Measurements from ENCODE around the gene DCST2.

DCST2 gene

GRCh38 chr1:155051342-155051776 is 17.8 kb upstream of the DCST2 start:
- H3K27ac ChIP-seq = peak overlapping the region; percentile 92
- TF ChIP-seq, protein P1, sequence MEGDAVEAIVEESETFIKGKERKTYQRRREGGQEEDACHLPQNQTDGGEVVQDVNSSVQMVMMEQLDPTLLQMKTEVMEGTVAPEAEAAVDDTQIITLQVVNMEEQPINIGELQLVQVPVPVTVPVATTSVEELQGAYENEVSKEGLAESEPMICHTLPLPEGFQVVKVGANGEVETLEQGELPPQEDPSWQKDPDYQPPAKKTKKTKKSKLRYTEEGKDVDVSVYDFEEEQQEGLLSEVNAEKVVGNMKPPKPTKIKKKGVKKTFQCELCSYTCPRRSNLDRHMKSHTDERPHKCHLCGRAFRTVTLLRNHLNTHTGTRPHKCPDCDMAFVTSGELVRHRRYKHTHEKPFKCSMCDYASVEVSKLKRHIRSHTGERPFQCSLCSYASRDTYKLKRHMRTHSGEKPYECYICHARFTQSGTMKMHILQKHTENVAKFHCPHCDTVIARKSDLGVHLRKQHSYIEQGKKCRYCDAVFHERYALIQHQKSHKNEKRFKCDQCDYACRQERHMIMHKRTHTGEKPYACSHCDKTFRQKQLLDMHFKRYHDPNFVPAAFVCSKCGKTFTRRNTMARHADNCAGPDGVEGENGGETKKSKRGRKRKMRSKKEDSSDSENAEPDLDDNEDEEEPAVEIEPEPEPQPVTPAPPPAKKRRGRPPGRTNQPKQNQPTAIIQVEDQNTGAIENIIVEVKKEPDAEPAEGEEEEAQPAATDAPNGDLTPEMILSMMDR (conservative IDR thresholded peaks at IDR 0.05) = no peak

GRCh38 chr1:155050560-155051341 is 17.2 kb upstream of the DCST2 start, which contains the start of gene ADAM15:
Gene ADAM15, plus strand, starts transcription at chr1:155051316. Its CDS starts 71 bp downstream, at chr1:155051387.
- TF ChIP-seq, protein P1 (conservative IDR thresholded peaks at IDR 0.05) = peak; percentile 97
- peak within 1 kb of the TSS; percentile 92 for H3K27ac ChIP-seq

- TF ChIP-seq, protein P1 (conservative IDR thresholded peaks at IDR 0.05) = no peak
- H3K27ac ChIP-seq = peak overlapping the region; percentile 92
These were observed 16.3 kb upstream of the DCST2 start for GRCh38 chr1:155049651-155050559.

DNA sequence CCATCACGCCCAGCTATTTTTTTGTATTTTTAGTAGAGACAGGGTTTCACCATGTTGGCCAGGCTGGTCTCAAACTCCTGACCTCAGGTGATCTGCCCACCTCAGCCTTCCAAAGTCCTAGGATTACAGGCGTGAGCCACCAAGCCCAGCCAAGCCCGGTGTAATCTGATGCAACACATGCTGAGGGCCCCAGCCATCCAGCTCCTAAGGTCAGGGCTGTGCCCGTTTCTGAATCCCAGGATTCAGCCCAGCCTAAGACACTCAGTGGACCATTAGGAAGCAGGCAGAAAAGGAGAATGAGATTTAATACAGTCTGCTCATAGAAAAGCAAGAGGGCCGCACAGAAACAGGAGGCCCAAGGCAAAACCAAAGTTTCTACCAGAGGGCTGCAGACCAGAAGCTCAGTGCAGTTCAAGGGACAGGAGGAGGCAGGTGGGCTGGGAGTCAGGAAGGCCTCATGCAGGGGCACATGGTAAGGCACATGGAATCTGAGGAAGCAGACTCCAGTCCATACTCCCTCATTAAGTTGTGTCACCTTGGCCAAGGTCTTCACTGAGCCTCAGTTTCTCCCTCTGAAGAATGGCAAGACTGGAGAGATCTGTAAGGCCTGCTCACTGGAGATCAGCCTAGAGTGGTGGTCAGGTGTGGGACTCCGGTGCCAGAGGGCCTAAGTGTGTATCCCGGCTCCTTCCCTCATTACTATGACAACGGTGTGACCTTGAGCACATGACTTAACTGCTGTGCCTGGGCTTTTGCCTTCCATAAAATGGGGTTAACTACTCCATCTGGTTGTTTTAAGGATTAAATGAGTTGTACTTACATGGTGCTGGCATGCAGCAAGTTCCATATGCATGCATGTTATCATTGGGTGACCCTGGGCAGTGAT is 15.1 kb upstream of the DCST2 start:
- TF ChIP-seq, protein P1 (conservative IDR thresholded peaks at IDR 0.05) = no peak
- peak overlapping the region; percentile 92 for H3K27ac ChIP-seq

DNA sequence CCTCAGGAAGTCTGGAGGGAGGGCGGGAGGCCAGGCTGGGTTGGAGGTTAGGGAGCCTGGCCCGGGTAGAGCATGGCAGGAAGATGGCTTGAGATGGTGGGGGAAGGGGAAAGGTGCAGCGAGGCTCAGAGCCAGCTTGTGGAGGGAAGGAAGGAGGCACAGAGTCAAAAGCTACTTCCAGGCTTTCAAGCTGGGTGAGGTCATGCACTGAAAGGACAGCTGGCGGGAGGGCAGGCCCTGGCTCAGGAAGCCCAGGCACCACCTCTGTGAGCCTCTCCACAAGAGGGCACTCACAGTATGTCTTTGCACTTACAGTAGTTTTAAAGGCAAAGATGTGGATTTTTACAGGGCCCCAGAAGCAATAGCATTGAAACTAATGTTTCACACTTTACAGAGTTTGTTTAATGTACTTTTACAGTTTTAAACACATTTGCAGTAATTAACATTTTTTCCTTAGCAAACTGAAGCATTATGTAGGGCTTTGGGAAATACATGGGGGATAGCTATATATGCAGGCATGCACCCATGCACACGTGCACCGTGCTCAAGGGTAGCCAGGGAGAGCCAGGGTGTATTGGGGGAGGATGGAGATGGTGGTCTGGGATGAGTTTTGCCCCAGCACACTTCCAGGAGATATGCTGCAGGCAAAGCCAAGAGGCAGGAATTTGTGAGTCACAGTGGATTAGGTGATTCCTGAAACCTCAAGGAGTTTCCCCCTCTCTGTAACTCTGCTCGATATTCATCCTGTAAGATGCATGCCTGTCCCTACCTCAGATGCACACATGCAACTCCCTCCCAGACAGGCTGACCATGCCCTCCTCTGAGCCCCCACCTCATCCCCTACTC is 11.5 kb upstream of the DCST2 start:
- H3K27ac ChIP-seq = peak overlapping the region; percentile 26; the same call in 1 of the 2 replicates
- TF ChIP-seq, protein P1 (conservative IDR thresholded peaks at IDR 0.05) = peak; percentile 88

DNA sequence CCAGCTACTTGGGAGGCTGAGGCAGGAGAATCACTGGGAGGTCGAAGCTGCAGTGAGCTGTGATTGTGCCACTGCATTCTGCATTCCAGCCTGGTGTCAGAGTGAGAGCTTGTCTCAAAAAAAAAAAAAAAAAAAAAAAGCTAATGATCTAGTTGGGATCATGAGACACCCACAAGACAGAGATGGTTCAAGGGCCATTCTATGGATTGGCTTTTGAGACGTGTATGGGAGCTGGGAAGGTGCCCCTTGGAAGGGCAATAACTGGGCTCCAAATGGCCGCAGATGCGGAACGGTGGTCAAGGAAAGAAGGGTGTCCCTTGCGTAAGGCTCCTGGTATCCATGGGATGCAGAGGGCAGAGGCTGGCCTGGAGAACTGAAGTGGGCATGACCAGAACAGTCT is 10.8 kb upstream of the DCST2 start:
- TF ChIP-seq, protein P1 (conservative IDR thresholded peaks at IDR 0.05) = no peak

More for the DNA sequence above, 10.8 kb upstream of the DCST2 start:
- H3K27ac ChIP-seq = peak overlapping the region; percentile 26; the same call in 1 of the 2 replicates

Measured in VCaP (cell line).